Heart left ventricle (tissue), 13 donors: ENCODE data around the gene FAM83B.

Experiments
- POLR2A ChIP-seq, 2 donors: fragments of 450-650 bp; IDR thresholded peaks; one replicate each; pipeline ENCODE4 v1.6.1; 2017; ENCODE audit warnings: antibody characterized with exemption in 2 of 2, mild to moderate bottlenecking in 2 of 2, moderate library complexity in 2 of 2
- TF ChIP-seq, protein P1 (sequence below), 12 donors: fragments of 200-600 bp; sonication (generic) in 4 of 12; IDR thresholded peaks; one replicate each; pipeline versions ENCODE4 v1.5.0 to v1.8.0; 2018 to 2022; ENCODE audit warnings: antibody characterized with exemption in 12 of 12, mild to moderate bottlenecking in 5 of 12
- donor health status: ischemic (EF 13 %, LVEDD 7.1; RV severe dilation, severe dysfunction).
- donor health status: DM: no; HTN: yes; CAD: no.
- donor health status: DM: no; HTN: no; CAD: no.
- donor health status: ischemic (EF 25% LVEDD 6.9; RV normal size, moderate dysfunction).
- donor health status: ischemic (EF 25% LVEDD 5.7; RV mildly dilated, moderate dysfunction).
- donor health status: ischemic (EF 35%, LVEDD 5.7; RV mildly dilated, moderate dysfunction).
- donor health status: nonischemic (EF 11% LVEDD 7.7; RV severe dilation, severe dysfunction).
- donor health status: DM: yes; HTN: yes; CAD: no.
- donor health status: PGD.
- donor health status: ischemic (EF 29% LVEDD 5.4; RV normal size, mild dysfunction).
- donor health status: nonischemic (EF 23%, LVEDD 6.1; RV moderate dilation, normal function).

DNA sequence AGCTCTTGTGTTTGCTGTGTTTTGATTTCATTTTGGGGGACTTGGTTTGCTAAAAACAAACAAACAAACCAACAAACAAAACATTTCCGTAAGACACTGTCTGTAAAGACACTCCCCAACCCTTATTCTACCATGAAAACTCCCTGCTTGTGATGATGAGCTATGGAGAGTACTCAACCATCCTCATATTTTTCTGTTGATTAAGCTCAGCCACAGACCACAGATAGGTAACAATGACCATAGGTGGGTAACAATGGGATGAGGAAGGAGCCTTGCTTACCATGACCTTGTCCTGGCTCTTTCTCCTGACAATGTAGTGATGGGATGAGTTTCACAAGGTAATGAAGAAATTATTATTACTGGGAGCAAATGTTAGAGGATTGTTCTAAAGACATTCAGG, 11.4 kb upstream of the FAM83B start:
- no peak for TF ChIP-seq POLR2A (IDR thresholded peaks at IDR 0.05)
- TF ChIP-seq, protein P1, sequence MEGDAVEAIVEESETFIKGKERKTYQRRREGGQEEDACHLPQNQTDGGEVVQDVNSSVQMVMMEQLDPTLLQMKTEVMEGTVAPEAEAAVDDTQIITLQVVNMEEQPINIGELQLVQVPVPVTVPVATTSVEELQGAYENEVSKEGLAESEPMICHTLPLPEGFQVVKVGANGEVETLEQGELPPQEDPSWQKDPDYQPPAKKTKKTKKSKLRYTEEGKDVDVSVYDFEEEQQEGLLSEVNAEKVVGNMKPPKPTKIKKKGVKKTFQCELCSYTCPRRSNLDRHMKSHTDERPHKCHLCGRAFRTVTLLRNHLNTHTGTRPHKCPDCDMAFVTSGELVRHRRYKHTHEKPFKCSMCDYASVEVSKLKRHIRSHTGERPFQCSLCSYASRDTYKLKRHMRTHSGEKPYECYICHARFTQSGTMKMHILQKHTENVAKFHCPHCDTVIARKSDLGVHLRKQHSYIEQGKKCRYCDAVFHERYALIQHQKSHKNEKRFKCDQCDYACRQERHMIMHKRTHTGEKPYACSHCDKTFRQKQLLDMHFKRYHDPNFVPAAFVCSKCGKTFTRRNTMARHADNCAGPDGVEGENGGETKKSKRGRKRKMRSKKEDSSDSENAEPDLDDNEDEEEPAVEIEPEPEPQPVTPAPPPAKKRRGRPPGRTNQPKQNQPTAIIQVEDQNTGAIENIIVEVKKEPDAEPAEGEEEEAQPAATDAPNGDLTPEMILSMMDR (IDR thresholded peaks at IDR 0.05), result no peak
